ENCODE results near the gene PTPRS.
A peak's percentile ranks its signal among the peaks of the same experiment; 100 is the strongest.
"Not testable (repeated sequence)": the region's sequence is repeated elsewhere in the genome, so short reads cannot be mapped to it uniquely, and the experiment has no call there.

Gene PTPRS

GRCh38 chr19:5340637-5341447, at the start of gene PTPRS:
TSS of gene PTPRS (minus strand) at chr19:5340812. CDS start at chr19:5286140, 54,672 bp downstream.
- peak; percentile 75 for DNase-seq

GRCh38 chr19:5389353-5389752, 48.7 kb upstream of the PTPRS start:
- DNase-seq: no peak

- no peak for DNase-seq
These were observed 46.9 kb upstream of the PTPRS start for GRCh38 chr19:5387472-5387871.

- no peak for DNase-seq
These were observed 46.2 kb upstream of the PTPRS start for GRCh38 chr19:5386841-5387240.

GRCh38 chr19:5381197-5381596, 40.6 kb upstream of the PTPRS start:
- not testable (repeated sequence) for DNase-seq

- DNase-seq: no peak
These were observed 39.8 kb upstream of the PTPRS start for GRCh38 chr19:5380215-5380919.

GRCh38 chr19:5376928-5377327, 36.3 kb upstream of the PTPRS start:
- DNase-seq: no peak

GRCh38 chr19:5372572-5373200, 32.1 kb upstream of the PTPRS start:
- DNase-seq: no peak

GRCh38 chr19:5369962-5370367, 29.4 kb upstream of the PTPRS start:
- DNase-seq: peak; percentile 8

- DNase-seq: no peak
These were observed 28.7 kb upstream of the PTPRS start for GRCh38 chr19:5369304-5369703.

- DNase-seq: no peak
These were observed 27.0 kb upstream of the PTPRS start for GRCh38 chr19:5367530-5368133.

- no peak for DNase-seq
These were observed 25.3 kb upstream of the PTPRS start for GRCh38 chr19:5365905-5366304.

- no peak for DNase-seq
These were observed 24.1 kb upstream of the PTPRS start for GRCh38 chr19:5364674-5365073.

GRCh38 chr19:5361839-5362238, 21.2 kb upstream of the PTPRS start:
- DNase-seq: not testable (repeated sequence)

- DNase-seq: no peak
These were observed 20.8 kb upstream of the PTPRS start for GRCh38 chr19:5361407-5361806.

- no peak for DNase-seq
These were observed 19.6 kb upstream of the PTPRS start for GRCh38 chr19:5360003-5360780.

- no peak for DNase-seq
These were observed 17.7 kb upstream of the PTPRS start for GRCh38 chr19:5358173-5358800.

GRCh38 chr19:5357584-5357983, 17.0 kb upstream of the PTPRS start:
- no peak for DNase-seq

GRCh38 chr19:5356918-5357317, 16.3 kb upstream of the PTPRS start:
- DNase-seq: no peak

GRCh38 chr19:5356428-5356827, 15.8 kb upstream of the PTPRS start:
- no peak for DNase-seq

- DNase-seq: no peak
These were observed 15.1 kb upstream of the PTPRS start for GRCh38 chr19:5355693-5356092.

GRCh38 chr19:5355076-5355475, 14.5 kb upstream of the PTPRS start:
- DNase-seq: no peak

All from NCI-H226 (cell line).